ENCODE data around the gene PRR19. TPM values are rescaled to one million over a fixed set of nuclear protein-coding genes. Genes with fewer than 3 reads are reported as not detected.

PRR19 gene
- polyA plus RNA-seq, 3 donors = 0.35 to 0.51 (median 0.38) TPM

GRCh38 chr19:42279155-42279901 is 22.6 kb upstream of the PRR19 start:
- Histone ChIP-seq H3K4me2 (replicated peaks; ENCODE audit: extremely low read depth, low read length, poor library complexity, severe bottlenecking) (peak overlapping the region; percentile 79), H3K27me3 (ENCODE audit: control insufficient read depth in 2 of 2, insufficient read depth in 2 of 2, low read length in 2 of 2) (no peaks in the 10 kb centered on the region), H3K27ac (ENCODE audit: low read depth in 1 of 2, low read length in 2 of 2) (peak overlapping the region; percentile 1 to 58), H3K36me3 (replicated peaks in 1 of 2; ENCODE audit: control insufficient read depth in 1 of 2, insufficient read depth in 2 of 2, low read length in 2 of 2) (peaks cover 16 to 33% of the 10 kb centered on the region in 2 donors), H2AFZ (ENCODE audit: insufficient read depth, low read depth, low read length, poor library complexity, severe bottlenecking) (peak overlapping the region; percentile 65), H3K9ac (ENCODE audit: insufficient read depth, low read length, poor library complexity, severe bottlenecking) (peak overlapping the region; percentile 64), H3K4me1 (ENCODE audit: control insufficient read depth in 1 of 2, insufficient read depth in 2 of 2, low read length in 2 of 2) (peaks cover 45 to 75% of the 10 kb centered on the region in 2 donors), H3K4me3 (replicated peaks in 1 of 3; ENCODE audit: low read depth in 2 of 3, low read length in 3 of 3) (peak overlapping the region; percentile 78 to 94 (median 86)), H4K20me1 (ENCODE audit: insufficient read depth, low read length) (peaks cover 63% of the 10 kb centered on the region), H3K79me2 (ENCODE audit: insufficient read depth, low read length) (peaks cover 70% of the 10 kb centered on the region), H3K9me3 (replicated peaks in 1 of 2; ENCODE audit: control insufficient read depth in 1 of 2, insufficient read depth in 1 of 2, low read length in 2 of 2) (no peaks in the 10 kb centered on the region)
- Mint-ChIP-seq H3K27ac (peak overlapping the region; percentile 31 to 91 (median 64)), H3K9me3 (no peaks in the 10 kb centered on the region), H3K4me1 (peaks cover 41% of the 10 kb centered on the region), H3K36me3 (peaks cover 26 to 34% of the 10 kb centered on the region in 2 donors), H3K4me3 (peak overlapping the region; percentile 80 to 89), H3K27me3 (ENCODE audit: low read depth in 3 of 3) (peaks cover 0 to 5% (median 2%) of the 10 kb centered on the region in 3 donors)
- intact Hi-C loops (cut with micrococcal nuclease) = no loop called here
- TF ChIP-seq, protein P1, sequence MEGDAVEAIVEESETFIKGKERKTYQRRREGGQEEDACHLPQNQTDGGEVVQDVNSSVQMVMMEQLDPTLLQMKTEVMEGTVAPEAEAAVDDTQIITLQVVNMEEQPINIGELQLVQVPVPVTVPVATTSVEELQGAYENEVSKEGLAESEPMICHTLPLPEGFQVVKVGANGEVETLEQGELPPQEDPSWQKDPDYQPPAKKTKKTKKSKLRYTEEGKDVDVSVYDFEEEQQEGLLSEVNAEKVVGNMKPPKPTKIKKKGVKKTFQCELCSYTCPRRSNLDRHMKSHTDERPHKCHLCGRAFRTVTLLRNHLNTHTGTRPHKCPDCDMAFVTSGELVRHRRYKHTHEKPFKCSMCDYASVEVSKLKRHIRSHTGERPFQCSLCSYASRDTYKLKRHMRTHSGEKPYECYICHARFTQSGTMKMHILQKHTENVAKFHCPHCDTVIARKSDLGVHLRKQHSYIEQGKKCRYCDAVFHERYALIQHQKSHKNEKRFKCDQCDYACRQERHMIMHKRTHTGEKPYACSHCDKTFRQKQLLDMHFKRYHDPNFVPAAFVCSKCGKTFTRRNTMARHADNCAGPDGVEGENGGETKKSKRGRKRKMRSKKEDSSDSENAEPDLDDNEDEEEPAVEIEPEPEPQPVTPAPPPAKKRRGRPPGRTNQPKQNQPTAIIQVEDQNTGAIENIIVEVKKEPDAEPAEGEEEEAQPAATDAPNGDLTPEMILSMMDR (IDR thresholded peaks at IDR 0.05) = no peak
- 16% methylated on average over 6 of the region's 6 CpGs for WGBS (ENCODE audit: insufficient coverage)
- DNase-seq = peak in 1 of 3 donors; percentile 4

DNA sequence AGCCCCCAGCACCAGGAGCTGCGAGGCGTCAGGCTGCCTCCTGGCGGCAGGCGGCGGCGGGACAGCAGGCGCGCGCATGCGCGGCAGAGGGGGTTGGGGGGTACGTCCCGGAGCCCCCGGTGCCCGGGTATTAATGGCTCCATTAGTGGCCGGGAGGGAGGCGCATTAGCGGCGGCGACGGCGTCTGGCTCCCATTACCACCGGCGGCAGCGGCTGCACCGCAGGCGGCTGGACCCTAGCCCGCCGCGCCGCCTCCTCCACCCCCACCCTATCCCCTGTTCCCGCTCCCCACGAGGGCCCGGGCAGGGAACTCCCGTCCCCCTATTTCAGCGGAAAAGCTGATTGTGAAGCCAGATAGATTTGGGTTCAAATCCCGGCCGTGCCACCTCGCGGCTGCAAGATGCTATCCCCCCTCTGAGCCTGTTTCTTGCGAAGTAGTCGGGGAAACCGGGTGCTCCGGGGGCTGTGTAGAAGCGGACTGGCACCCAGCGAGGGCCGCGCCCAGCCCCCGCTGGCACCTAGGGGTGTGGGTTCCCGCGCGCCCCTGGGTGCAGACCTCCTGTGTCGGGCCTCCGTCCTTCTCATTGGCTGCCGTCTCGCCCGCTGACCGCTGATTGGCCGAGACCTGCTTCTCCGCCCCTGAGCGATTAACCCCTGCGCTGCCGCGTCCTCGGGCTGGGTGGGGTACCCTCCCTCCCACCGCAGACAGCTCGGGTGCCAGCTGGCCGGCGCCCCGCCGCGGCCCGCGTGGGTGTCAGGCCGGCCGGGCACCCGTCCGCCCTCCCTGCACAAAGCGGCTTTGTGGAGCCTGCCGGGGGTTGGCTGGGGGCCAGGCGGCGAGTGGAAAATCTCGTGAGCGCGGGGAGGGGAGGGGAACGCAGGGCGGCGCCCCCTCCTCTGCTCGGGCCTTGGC is 21.8 kb upstream of the PRR19 start:
- Histone ChIP-seq H3K4me3 (replicated peaks in 1 of 3; ENCODE audit: low read depth in 2 of 3, low read length in 3 of 3) (peak overlapping the region; percentile 78 to 94 (median 86)), H3K9me3 (replicated peaks in 1 of 2; ENCODE audit: control insufficient read depth in 1 of 2, insufficient read depth in 1 of 2, low read length in 2 of 2) (no peaks in the 10 kb centered on the region), H2AFZ (ENCODE audit: insufficient read depth, low read depth, low read length, poor library complexity, severe bottlenecking) (peak overlapping the region; percentile 65), H3K36me3 (replicated peaks in 1 of 2; ENCODE audit: control insufficient read depth in 1 of 2, insufficient read depth in 2 of 2, low read length in 2 of 2) (peaks cover 8 to 25% of the 10 kb centered on the region in 2 donors), H3K4me1 (ENCODE audit: control insufficient read depth in 1 of 2, insufficient read depth in 2 of 2, low read length in 2 of 2) (peaks cover 52 to 78% of the 10 kb centered on the region in 2 donors), H4K20me1 (ENCODE audit: insufficient read depth, low read length) (peaks cover 61% of the 10 kb centered on the region), H3K27ac (ENCODE audit: low read depth in 1 of 2, low read length in 2 of 2) (peak overlapping the region in 1 of 2 donors; percentile 58), H3K9ac (ENCODE audit: insufficient read depth, low read length, poor library complexity, severe bottlenecking) (peak overlapping the region; percentile 64), H3K79me2 (ENCODE audit: insufficient read depth, low read length) (peaks cover 69% of the 10 kb centered on the region), H3K27me3 (ENCODE audit: control insufficient read depth in 2 of 2, insufficient read depth in 2 of 2, low read length in 2 of 2) (no peaks in the 10 kb centered on the region), H3K4me2 (replicated peaks; ENCODE audit: extremely low read depth, low read length, poor library complexity, severe bottlenecking) (peak overlapping the region; percentile 79)
- DNase-seq = peak in 2 of 3 donors; percentile 55 to 58
- intact Hi-C loops (cut with micrococcal nuclease) = loop anchor here (5.0 to 10.0 kb wide), 5 partner anchors 38 to 148 kb away; partner anchors contain the start of genes GSK3A (in 2 of the 2) and POU2F2 (in 2 of the 2)
- Mint-ChIP-seq H3K4me3 (peak overlapping the region; percentile 80 to 89), H3K9me3 (no peaks in the 10 kb centered on the region), H3K27me3 (ENCODE audit: low read depth in 3 of 3) (peaks cover 0 to 2% (median 2%) of the 10 kb centered on the region in 3 donors), H3K4me1 (peaks cover 40% of the 10 kb centered on the region), H3K27ac (peak overlapping the region in 6 of 7 donors; percentile 64 to 91 (median 80)), H3K36me3 (peaks cover 18 to 26% of the 10 kb centered on the region in 2 donors)
- TF ChIP-seq, protein P1 (IDR thresholded peaks at IDR 0.05) = peak; percentile 100
- under 1% methylated on average over 72 of the region's 89 CpGs for WGBS (ENCODE audit: insufficient coverage)
